Activated CD4-positive, alpha-beta memory T cell treated with anti-CD3 and anti-CD28 coated beads for 36 hours (primary cell): ENCODE results near the gene RORB. TPM values are rescaled to one million over a fixed set of nuclear protein-coding genes. Genes with fewer than 3 reads are reported as not detected.

Experiments used
- CTCF ChIA-PET: fragments of 350-600 bp; sonication (Branson Sonifier 250); formaldehyde crosslinking; loops from one replicate; lab custom pipeline; 2021; ENCODE audit warnings: antibody characterized with exemption, inconsistent platforms; lab: Charles Lee
- POLR2A ChIA-PET: fragments of 350-600 bp; sonication (Branson Sonifier 250); formaldehyde crosslinking; loops from one replicate; lab custom pipeline; 2021; ENCODE audit warnings: antibody characterized with exemption; lab: Charles Lee
- DNase-seq: peaks from one replicate; pipeline ENCODE4 v3.0.0-alpha.2; 2020
- H3K27ac Mint-ChIP-seq: one replicate; pipeline ENCODE4 v1.8.0; 2021; ENCODE audit warnings: mixed read lengths
- H3K27me3 Mint-ChIP-seq: one replicate; pipeline ENCODE4 v1.8.0; 2021; ENCODE audit warnings: mixed read lengths
- H3K36me3 Mint-ChIP-seq: one replicate; pipeline ENCODE4 v1.8.0; 2021; ENCODE audit warnings: mixed read lengths
- H3K4me1 Mint-ChIP-seq: one replicate; pipeline ENCODE4 v1.8.0; 2021; ENCODE audit warnings: low read depth, mixed read lengths
- H3K4me3 Mint-ChIP-seq: one replicate; pipeline ENCODE4 v1.8.0; 2021; ENCODE audit warnings: mild to moderate bottlenecking, mixed read lengths
- H3K9me3 Mint-ChIP-seq: one replicate; pipeline ENCODE4 v1.8.0; 2021; ENCODE audit warnings: mixed read lengths
- intact Hi-C: fragments of 100-400 bp; cut with micrococcal nuclease; formaldehyde crosslinking; loops from one replicate; pipeline ENCODE4 v1.15.1; 2023
- total RNA-seq, 2 experiments: library from RNA; stranded (reverse); gene quantifications; one replicate each; pipeline ENCODE4 v1.2.3, GENCODE V29; 2021

RORB gene
- total RNA-seq, 2 experiments from 2014 or later = 0.02 to 0.07 TPM

DNA sequence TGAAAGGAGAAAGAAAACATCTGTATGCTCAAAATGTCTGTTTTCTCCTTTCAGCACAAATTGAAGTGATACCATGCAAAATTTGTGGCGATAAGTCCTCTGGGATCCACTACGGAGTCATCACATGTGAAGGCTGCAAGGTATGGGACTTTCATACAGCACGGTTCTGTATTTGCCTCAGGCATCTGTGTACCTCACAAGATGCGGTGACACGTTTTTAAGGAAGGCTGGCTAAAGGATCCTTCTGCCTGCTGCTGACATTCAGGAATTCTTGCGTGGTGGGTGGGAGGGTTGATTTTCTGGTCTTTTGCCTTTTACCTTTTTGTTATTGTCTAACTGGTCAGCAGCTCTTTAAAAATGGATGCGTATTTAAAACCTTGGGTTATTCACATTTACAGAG, 133.1 kb downstream of the RORB start:
- DNase-seq = no peak
- intact Hi-C loops = no loop called here
- H3K36me3 Mint-ChIP-seq = no peaks in the 10 kb centered on the region
- no peaks in the 10 kb centered on the region for H3K4me1 Mint-ChIP-seq
- no peaks in the 10 kb centered on the region for H3K9me3 Mint-ChIP-seq
- H3K27ac Mint-ChIP-seq = no peak overlapping the region
- CTCF ChIA-PET = no interaction called here
- POLR2A ChIA-PET = no interaction called here
- peaks cover 5% of the 10 kb centered on the region for H3K27me3 Mint-ChIP-seq
- no peak overlapping the region for H3K4me3 Mint-ChIP-seq

DNA sequence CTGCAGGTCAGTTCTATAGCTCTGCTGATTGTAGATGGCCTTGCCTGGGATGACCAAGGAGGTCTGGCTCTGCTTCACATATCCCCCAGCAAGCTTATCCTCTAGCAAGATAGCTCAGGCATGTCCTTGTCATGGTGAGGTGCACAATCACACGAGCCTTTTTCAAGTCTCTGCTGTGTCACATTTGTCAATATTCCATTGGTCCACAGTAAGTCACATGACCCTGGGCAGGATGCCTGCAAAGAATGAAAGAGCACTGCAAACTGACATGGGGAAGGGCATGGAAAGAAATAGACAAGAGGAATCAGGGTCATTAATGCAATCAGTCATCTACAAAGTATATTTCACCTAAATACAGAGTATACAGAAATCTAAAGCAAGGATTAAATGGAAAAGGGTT, 142.0 kb downstream of the RORB start:
- ChIA-PET POLR2A (interaction anchor here (0.6 kb wide), 1 partner anchor 9 kb away, joined by 4 read pairs; no protein-coding TSS in a partner anchor), CTCF (no interaction called here)
- no peak overlapping the region for H3K27ac Mint-ChIP-seq
- intact Hi-C loops = no loop called here
- H3K27me3 Mint-ChIP-seq = no peaks in the 10 kb centered on the region
- DNase-seq = no peak
- H3K4me1 Mint-ChIP-seq = no peaks in the 10 kb centered on the region
- H3K4me3 Mint-ChIP-seq = no peak overlapping the region
- no peaks in the 10 kb centered on the region for H3K36me3 Mint-ChIP-seq
- H3K9me3 Mint-ChIP-seq = no peaks in the 10 kb centered on the region

DNA sequence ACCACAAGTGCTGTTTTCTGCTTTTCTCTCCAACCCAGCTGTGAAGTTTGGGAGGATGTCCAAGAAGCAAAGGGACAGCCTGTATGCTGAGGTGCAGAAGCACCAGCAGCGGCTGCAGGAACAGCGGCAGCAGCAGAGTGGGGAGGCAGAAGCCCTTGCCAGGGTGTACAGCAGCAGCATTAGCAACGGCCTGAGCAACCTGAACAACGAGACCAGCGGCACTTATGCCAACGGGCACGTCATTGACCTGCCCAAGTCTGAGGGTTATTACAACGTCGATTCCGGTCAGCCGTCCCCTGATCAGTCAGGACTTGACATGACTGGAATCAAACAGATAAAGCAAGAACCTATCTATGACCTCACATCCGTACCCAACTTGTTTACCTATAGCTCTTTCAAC, 145.2 kb downstream of the RORB start:
- CTCF ChIA-PET = no interaction called here
- DNase-seq = no peak
- POLR2A ChIA-PET = no interaction called here
- H3K27me3 Mint-ChIP-seq = no peaks in the 10 kb centered on the region
- H3K9me3 Mint-ChIP-seq = no peaks in the 10 kb centered on the region
- no peak overlapping the region for H3K4me3 Mint-ChIP-seq
- intact Hi-C loops = no loop called here
- no peaks in the 10 kb centered on the region for H3K4me1 Mint-ChIP-seq
- no peak overlapping the region for H3K27ac Mint-ChIP-seq
- no peaks in the 10 kb centered on the region for H3K36me3 Mint-ChIP-seq

DNA sequence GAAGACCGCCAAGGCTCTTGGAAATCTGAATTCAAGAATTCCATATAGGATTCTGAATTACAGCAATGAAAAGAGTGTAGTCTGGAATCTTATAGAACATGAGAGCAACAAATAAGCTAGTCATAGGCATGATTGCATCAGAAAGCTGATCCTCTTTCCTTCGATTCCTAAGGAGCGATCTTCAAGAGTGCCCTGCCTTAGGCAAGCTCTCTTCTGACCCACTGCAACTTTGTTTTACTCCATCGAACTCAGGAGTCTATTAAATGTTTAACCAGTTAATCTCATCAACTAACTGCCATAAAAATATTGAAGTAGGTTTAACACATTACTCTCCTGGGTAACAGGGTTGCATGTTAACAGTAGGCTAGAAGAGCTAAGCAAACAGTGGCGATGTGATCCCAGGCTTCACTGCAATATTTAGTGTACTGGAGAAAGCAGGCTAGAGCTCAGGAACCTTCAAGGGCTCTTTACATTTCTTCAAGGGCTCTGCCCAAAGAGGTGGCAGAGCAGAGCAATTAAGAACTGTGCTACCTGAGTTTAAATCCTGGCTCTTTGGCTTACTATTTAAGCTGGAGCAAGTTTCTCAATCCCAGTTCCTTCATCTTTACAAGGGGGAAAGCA, 146.3 kb downstream of the RORB start:
- no peak for DNase-seq
- POLR2A ChIA-PET = no interaction called here
- H3K4me3 Mint-ChIP-seq = no peak overlapping the region

DNA sequence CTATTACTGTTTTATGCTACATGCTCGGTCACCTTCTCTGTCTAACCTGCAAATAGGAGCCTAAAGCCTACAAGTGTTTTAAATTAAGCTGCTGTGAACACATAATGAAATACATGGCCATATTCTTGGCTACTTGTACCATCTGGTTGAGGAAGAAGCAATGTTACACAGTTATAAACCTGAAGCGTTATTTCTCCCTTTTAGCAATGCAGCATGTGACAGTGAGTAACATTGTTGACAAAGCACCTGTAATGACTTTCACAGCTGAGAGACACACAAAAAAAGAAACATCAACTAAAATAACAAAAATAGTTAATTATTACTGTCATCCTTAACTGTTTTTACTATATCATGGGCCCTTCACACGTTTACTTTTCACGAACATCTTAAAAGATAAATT, 146.9 kb downstream of the RORB start:
- Mint-ChIP-seq H3K27ac (no peak overlapping the region), H3K4me1 (no peaks in the 10 kb centered on the region), H3K36me3 (no peaks in the 10 kb centered on the region), H3K27me3 (no peaks in the 10 kb centered on the region), H3K4me3 (no peak overlapping the region), H3K9me3 (no peaks in the 10 kb centered on the region)
- ChIA-PET CTCF (interaction anchor here (0.9 kb wide), 1 partner anchor 16 kb away, joined by 4 read pairs; no protein-coding TSS in a partner anchor), POLR2A (no interaction called here)
- intact Hi-C loops = no loop called here
- no peak for DNase-seq

More for the DNA sequence above, 146.3 kb downstream of the RORB start:
- intact Hi-C loops = no loop called here
- Mint-ChIP-seq H3K27me3 (no peaks in the 10 kb centered on the region), H3K36me3 (no peaks in the 10 kb centered on the region), H3K4me1 (no peaks in the 10 kb centered on the region), H3K27ac (no peak overlapping the region), H3K9me3 (no peaks in the 10 kb centered on the region)
- CTCF ChIA-PET = interaction anchor here (0.9 kb wide), 1 partner anchor 15 kb away, joined by 4 read pairs; no protein-coding TSS in a partner anchor

DNA sequence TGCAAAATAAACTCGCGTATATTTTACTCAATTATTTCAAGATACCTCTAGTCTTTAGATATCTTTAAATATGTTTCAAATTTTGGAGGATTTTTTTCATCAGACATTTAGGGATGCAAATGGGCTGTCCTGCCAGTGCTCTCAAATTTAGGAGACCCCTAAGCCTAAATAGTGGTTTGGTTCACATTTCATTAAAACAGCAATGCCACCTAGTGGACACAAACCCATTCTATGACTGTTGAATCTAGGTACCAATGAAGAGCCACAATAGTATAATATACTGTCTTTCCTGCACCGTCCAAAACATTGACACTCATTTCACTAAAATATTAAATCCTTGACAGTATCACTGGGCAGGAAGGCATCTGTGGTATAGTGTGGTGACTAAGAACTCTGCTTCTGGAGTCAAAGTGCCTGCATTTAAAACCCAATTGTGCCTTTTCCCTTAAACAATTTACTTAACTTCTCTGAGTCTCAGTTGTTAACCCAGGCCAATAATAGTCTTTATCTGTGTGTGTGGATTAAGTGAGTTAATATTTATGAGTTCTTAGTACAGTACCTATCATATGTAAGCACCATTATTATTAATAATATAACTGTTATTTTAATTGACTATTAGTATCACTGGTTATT, 148.0 kb downstream of the RORB start:
- H3K9me3 Mint-ChIP-seq = no peaks in the 10 kb centered on the region
- ChIA-PET POLR2A (no interaction called here), CTCF (no interaction called here)
- H3K4me1 Mint-ChIP-seq = no peaks in the 10 kb centered on the region
- no peak overlapping the region for H3K27ac Mint-ChIP-seq
- no peak for DNase-seq
- intact Hi-C loops = no loop called here
- H3K27me3 Mint-ChIP-seq = no peaks in the 10 kb centered on the region
- H3K36me3 Mint-ChIP-seq = no peaks in the 10 kb centered on the region
- H3K4me3 Mint-ChIP-seq = no peak overlapping the region

DNA sequence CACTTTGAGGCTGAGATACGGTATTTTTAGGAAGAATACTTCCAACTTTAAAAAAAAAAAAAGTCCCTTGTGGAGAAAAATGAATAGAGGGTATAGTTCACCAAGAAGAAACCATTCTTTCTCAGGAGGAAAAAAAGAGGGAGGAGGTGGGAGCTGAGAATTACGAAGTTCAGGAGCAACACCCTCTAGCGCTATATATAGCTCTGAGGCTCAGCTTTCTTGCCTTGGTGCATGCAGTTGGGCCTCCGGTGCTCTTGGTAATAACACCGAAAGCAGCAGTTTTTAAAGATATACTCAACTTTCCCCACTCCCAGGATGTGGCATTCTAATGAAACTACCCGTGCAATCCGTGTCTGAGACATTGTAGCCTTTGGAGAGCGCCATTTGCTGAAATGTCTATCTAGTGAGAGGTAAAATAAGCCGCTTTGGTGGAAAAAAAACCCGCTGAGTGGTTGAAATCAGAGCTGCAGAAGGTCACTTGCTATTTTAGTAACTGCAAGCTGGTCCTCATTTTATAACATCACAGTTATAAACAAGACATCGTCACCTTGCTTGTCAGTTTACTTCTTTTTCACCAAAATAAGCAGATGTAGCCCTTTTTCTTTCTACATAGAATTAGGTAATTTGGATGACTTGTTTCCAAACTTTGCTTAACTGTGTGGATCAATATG, 156.4 kb downstream of the RORB start:
- Mint-ChIP-seq H3K36me3 (no peaks in the 10 kb centered on the region), H3K4me3 (no peak overlapping the region), H3K4me1 (no peaks in the 10 kb centered on the region), H3K9me3 (no peaks in the 10 kb centered on the region), H3K27me3 (no peaks in the 10 kb centered on the region), H3K27ac (no peak overlapping the region)
- CTCF ChIA-PET = no interaction called here
- intact Hi-C loops = no loop called here
- POLR2A ChIA-PET = no interaction called here
- DNase-seq = no peak

DNA sequence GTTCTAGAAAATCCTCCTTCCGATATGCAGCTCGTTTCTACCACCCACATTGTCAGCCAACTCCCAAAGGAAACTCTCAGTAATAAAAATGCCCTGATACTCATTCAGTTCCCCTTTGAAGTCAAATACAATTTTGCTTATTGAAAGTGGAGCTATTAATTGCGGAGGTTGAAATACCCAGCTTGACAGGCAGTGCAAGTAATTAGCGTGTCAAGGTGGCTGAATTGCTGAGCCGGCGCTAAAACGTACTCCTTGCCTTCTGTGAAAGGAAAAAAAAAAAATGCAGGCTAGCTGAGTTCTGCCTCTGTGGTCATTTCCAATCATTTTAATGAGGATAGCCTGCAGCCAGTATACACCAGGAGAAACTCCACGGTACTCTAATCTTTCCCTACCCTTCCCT, 165.5 kb downstream of the RORB start:
- ChIA-PET CTCF (no interaction called here), POLR2A (interaction anchor here (0.6 kb wide), 1 partner anchor 1060 kb away, joined by 4 read pairs; no protein-coding TSS in a partner anchor)
- Mint-ChIP-seq H3K4me1 (no peaks in the 10 kb centered on the region), H3K9me3 (no peaks in the 10 kb centered on the region), H3K27me3 (peaks cover 2% of the 10 kb centered on the region), H3K27ac (no peak overlapping the region), H3K4me3 (no peak overlapping the region), H3K36me3 (no peaks in the 10 kb centered on the region)
- intact Hi-C loops = no loop called here
- DNase-seq = no peak

DNA sequence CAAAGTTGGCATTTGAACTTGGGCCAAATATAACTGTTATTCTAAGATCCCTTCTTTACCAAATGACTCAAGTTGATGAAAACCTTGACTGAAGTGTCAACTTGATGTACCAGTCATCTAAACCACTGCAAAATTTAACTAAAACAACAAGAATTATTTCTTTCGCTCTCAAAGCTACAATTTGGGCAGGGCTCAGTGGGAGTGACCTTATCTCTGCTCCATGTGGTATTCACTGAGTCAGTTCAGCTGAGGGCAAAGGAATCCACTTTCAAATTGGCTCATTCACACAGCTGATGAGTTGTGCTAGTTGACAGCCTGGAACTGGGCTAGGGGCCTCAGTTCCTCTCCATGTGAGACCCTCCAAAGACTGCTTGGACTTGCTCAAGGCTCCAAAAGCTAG, 166.3 kb downstream of the RORB start:
- H3K4me3 Mint-ChIP-seq = no peak overlapping the region
- no peaks in the 10 kb centered on the region for H3K9me3 Mint-ChIP-seq
- POLR2A ChIA-PET = interaction anchor here (0.6 kb wide), 1 partner anchor 1059 kb away, joined by 4 read pairs; no protein-coding TSS in a partner anchor
- no peak for DNase-seq
- intact Hi-C loops = no loop called here
- H3K27me3 Mint-ChIP-seq = peaks cover 3% of the 10 kb centered on the region
- CTCF ChIA-PET = no interaction called here
- no peaks in the 10 kb centered on the region for H3K4me1 Mint-ChIP-seq
- no peak overlapping the region for H3K27ac Mint-ChIP-seq
- H3K36me3 Mint-ChIP-seq = no peaks in the 10 kb centered on the region

DNA sequence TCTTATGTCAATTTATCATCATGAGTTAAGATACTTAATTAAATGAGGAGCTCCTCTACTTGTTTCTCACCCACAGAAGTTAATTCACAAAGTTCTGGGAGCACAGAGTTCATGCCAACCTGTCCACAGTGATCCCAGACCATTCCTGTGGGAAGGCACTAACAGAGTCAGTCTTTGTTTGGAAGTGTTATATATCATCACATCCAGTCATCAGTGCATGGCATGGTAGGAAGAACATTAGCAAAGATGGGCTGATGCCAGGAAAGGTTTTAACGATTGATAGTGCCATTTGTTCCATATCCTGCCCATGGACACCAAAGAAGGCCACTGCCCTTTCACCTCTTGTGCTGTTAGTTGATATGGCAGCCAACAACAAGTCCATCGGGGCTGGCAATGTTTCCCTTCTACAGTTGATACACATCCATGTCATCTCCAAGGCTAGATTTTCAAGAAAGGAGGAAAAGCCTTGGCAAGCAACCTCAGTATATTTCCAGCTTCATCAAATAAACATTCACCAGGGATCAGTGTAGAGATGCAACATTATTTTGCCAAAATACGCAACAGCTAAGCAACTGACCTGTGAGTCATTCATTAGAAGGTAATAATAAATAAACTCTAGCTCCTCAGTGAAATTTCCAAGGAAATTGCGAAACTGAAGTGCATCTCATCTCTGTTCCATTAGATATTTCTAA, 169.6 kb downstream of the RORB start:
- no peak for DNase-seq
- H3K36me3 Mint-ChIP-seq = no peaks in the 10 kb centered on the region
- CTCF ChIA-PET = no interaction called here

DNA sequence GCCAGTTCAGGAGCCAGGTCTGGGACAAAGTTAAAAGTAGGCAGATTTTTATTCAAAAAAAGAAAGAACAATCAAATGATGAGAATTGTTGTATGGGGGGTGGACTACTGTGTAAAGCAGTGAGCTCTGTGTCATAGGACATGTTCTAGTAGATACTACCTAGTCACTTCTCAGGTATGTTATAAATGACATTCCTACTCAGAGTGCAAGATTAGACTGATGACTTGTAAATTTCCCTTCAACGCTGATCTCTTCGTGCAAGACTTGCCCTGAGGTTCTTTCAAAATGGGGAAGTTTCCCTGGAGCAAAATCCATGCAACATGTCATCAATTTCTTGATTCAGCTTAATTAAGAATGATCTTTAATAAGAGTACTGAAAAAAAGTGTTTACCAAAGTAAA, 175.1 kb downstream of the RORB start:
- H3K27ac Mint-ChIP-seq = no peak overlapping the region
- CTCF ChIA-PET = no interaction called here
- POLR2A ChIA-PET = no interaction called here
- H3K36me3 Mint-ChIP-seq = no peaks in the 10 kb centered on the region
- no peaks in the 10 kb centered on the region for H3K9me3 Mint-ChIP-seq
- H3K4me3 Mint-ChIP-seq = no peak overlapping the region
- no peaks in the 10 kb centered on the region for H3K4me1 Mint-ChIP-seq
- intact Hi-C loops = no loop called here
- DNase-seq = no peak
- peaks cover 1% of the 10 kb centered on the region for H3K27me3 Mint-ChIP-seq

More for the DNA sequence above, 169.6 kb downstream of the RORB start:
- POLR2A ChIA-PET = no interaction called here
- Mint-ChIP-seq H3K27me3 (peaks cover 3% of the 10 kb centered on the region), H3K4me3 (no peak overlapping the region), H3K27ac (no peak overlapping the region), H3K9me3 (no peaks in the 10 kb centered on the region), H3K4me1 (no peaks in the 10 kb centered on the region)
- intact Hi-C loops = no loop called here

DNA sequence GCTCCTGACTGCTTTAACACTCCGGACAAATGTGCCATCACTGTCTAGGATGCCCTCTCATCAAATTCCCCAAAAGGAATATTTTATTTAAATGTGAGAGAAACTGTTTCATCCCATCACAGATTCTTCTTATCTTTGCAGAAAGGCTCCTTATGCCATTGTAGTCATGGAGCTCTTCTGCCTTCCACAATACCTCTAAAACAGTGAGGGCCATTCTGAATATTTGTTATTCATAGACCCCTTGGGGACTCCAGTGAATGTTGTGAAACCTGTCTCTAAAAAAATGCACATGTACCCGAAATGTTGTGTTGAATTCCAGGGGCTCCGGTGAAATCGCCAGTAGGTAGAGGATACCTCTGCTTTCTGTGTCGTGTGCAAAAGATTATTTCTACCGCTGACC, 176.9 kb downstream of the RORB start:
- no peak for DNase-seq
- no peaks in the 10 kb centered on the region for H3K4me1 Mint-ChIP-seq
- no peak overlapping the region for H3K4me3 Mint-ChIP-seq
- intact Hi-C loops = no loop called here
- CTCF ChIA-PET = no interaction called here
- no peaks in the 10 kb centered on the region for H3K27me3 Mint-ChIP-seq
- no peaks in the 10 kb centered on the region for H3K36me3 Mint-ChIP-seq
- no peak overlapping the region for H3K27ac Mint-ChIP-seq
- no peaks in the 10 kb centered on the region for H3K9me3 Mint-ChIP-seq
- POLR2A ChIA-PET = no interaction called here
